PC-3 (cell line): ENCODE measurements around the gene ARID4A. TPM values are rescaled to one million over a fixed set of nuclear protein-coding genes. Genes with fewer than 3 reads are reported as not detected.
A peak's percentile ranks its signal among the peaks of the same experiment; 100 is the strongest.

Source experiments
- ATAC-seq: fragments of 200-7000 bp; cut with Tn5 transposase; 2 replicates; pipeline ENCODE4 v1.9.1; 2020; ENCODE audit warnings: mild to moderate bottlenecking, moderate library complexity
- BruUV-seq: library from RNA; stranded (reverse); fragments of 400-500 nt; replicated peaks from 2 replicates; lab custom pipeline; 2021; lab: Mats Ljungman, UMichigan
- CTCF ChIA-PET: fragments of 300-600 bp; sonication (Branson Sonifier 250); formaldehyde crosslinking; loops from one replicate; lab custom pipeline; 2022; ENCODE audit warnings: antibody characterized with exemption; lab: Charles Lee
- POLR2A ChIA-PET: fragments of 300-600 bp; sonication (Branson Sonifier 250); formaldehyde crosslinking; loops from one replicate; lab custom pipeline; 2022; ENCODE audit warnings: antibody characterized with exemption; ENCODE audit not compliant: unreplicated experiment; lab: Charles Lee
- DNase-seq: peaks from one replicate; pipeline ENCODE4 v3.0.0-alpha.2; 2015
- H2AFZ ChIP-seq: fragments of 300-600 bp; sonication (generic); 2 replicates; pipeline ENCODE4 v1.6.0; 2016; ENCODE audit warnings: antibody characterized with exemption, low read length
- H3F3A ChIP-seq: fragments of 300-600 bp; sonication (generic); one replicate; pipeline ENCODE4 v1.6.0; 2017; ENCODE audit warnings: antibody characterized with exemption, low read length, control low read depth, mild to moderate bottlenecking; ENCODE audit not compliant: unreplicated experiment
- H3K27ac ChIP-seq: fragments of 300-600 bp; sonication (generic); 2 replicates; pipeline ENCODE4 v1.5.1; 2016; ENCODE audit warnings: mild to moderate bottlenecking, low read length
- H3K27me3 ChIP-seq: fragments of 300-600 bp; sonication (generic); 2 replicates; pipeline ENCODE4 v1.6.1; 2016; ENCODE audit warnings: low read length, mixed read lengths
- H3K36me3 ChIP-seq: fragments of 300-600 bp; sonication (generic); 2 replicates; pipeline ENCODE4 v1.6.1; 2016; ENCODE audit warnings: low read depth, mixed run types, low read length, mixed read lengths
- H3K4me1 ChIP-seq: fragments of 300-600 bp; sonication (generic); 2 replicates; pipeline ENCODE4 v1.5.1; 2016; ENCODE audit warnings: low read length; ENCODE audit not compliant: insufficient read depth
- H3K4me2 ChIP-seq: fragments of 300-600 bp; sonication (generic); 2 replicates; pipeline ENCODE4 v1.6.0; 2016; ENCODE audit warnings: low read length
- H3K4me3 ChIP-seq: fragments of 300-600 bp; sonication (generic); 2 replicates; pipeline ENCODE4 v1.5.1; 2016; ENCODE audit warnings: mild to moderate bottlenecking, low read length, mixed read lengths
- H3K79me2 ChIP-seq: fragments of 300-600 bp; sonication (generic); 2 replicates; pipeline ENCODE4 v1.6.1; 2017; ENCODE audit warnings: low read length, mixed read lengths
- H3K9ac ChIP-seq: fragments of 300-600 bp; sonication (generic); 2 replicates; pipeline ENCODE4 v1.6.0; 2016; ENCODE audit warnings: mild to moderate bottlenecking, low read length
- H3K9me2 ChIP-seq: fragments of 300-600 bp; sonication (generic); replicated peaks from 2 replicates; pipeline ENCODE4 v1.6.1; 2016; ENCODE audit warnings: mixed run types, low read length, mixed read lengths
- H3K9me3 ChIP-seq: fragments of 300-600 bp; sonication (generic); 2 replicates; pipeline ENCODE4 v1.6.1; 2016; ENCODE audit warnings: low read length, mixed read lengths
- H4K20me1 ChIP-seq: fragments of 300-600 bp; sonication (generic); 2 replicates; pipeline ENCODE4 v1.6.1; 2016; ENCODE audit warnings: low read length, mixed read lengths
- EZH2 ChIP-seq: fragments of 300-600 bp; sonication (generic); IDR thresholded peaks from one replicate; pipeline ENCODE4 v1.6.1; 2017; ENCODE audit warnings: antibody characterized with exemption, mild to moderate bottlenecking, low read length; ENCODE audit not compliant: unreplicated experiment
- EZH2phosphoT487 ChIP-seq: fragments of 300-600 bp; sonication (generic); IDR thresholded peaks from 2 replicates; pipeline ENCODE4 v1.6.1; 2018; ENCODE audit warnings: mild to moderate bottlenecking, antibody characterized with exemption, low read length, borderline replicate concordance
- intact Hi-C: fragments of 100-400 bp; cut with micrococcal nuclease; formaldehyde crosslinking; loops from 2 replicates; pipeline ENCODE4 v1.9.0; 2023
- total RNA-seq: library from RNA; depleted of rRNA; stranded (reverse); fragments of >200 nt; gene quantifications from 2 replicates; pipeline ENCODE4 v1.2.3, GENCODE V29; 2014
- TF ChIP-seq, protein P1 (sequence below): fragments of 300-600 bp; sonication (generic); conservative IDR thresholded peaks from 2 replicates; pipeline ENCODE4 v1.5.1; 2017; ENCODE audit warnings: antibody characterized with exemption, low read depth, mild to moderate bottlenecking, low read length

The ARID4A gene
- total RNA-seq, 1 experiment from 2014 or later = 7.3 TPM

DNA sequence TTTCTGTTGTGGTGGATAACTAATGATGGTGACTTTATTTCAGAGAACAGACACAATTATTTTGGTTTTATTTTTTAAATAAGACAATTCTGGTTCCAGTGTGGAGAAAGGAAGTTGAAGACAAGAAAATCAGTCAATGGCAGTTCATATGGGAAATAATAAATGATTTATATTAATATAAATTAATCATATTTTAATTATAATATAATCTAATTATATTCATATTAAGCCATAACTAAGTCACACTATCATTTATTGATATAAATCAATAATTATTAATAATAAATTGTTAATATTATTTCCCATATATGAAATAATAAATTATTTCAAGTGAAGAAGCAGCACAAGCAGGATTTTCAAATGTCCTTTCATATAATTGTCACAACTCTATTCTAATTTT is 100.1 kb downstream of the ARID4A start:
- H3K9me3 ChIP-seq = no peaks in the 10 kb centered on the region
- CTCF ChIA-PET = no interaction called here
- no peak overlapping the region for H3K27ac ChIP-seq
- no peaks in the 10 kb centered on the region for H3K9me2 ChIP-seq
- intact Hi-C loops = no loop called here
- TF ChIP-seq EZH2phosphoT487 (no peak), EZH2 (no peak)
- TF ChIP-seq, protein P1, sequence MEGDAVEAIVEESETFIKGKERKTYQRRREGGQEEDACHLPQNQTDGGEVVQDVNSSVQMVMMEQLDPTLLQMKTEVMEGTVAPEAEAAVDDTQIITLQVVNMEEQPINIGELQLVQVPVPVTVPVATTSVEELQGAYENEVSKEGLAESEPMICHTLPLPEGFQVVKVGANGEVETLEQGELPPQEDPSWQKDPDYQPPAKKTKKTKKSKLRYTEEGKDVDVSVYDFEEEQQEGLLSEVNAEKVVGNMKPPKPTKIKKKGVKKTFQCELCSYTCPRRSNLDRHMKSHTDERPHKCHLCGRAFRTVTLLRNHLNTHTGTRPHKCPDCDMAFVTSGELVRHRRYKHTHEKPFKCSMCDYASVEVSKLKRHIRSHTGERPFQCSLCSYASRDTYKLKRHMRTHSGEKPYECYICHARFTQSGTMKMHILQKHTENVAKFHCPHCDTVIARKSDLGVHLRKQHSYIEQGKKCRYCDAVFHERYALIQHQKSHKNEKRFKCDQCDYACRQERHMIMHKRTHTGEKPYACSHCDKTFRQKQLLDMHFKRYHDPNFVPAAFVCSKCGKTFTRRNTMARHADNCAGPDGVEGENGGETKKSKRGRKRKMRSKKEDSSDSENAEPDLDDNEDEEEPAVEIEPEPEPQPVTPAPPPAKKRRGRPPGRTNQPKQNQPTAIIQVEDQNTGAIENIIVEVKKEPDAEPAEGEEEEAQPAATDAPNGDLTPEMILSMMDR = no peak
- POLR2A ChIA-PET = no interaction called here
- no peak overlapping the region for H3K9ac ChIP-seq
- ATAC-seq = no peak
- H3K4me2 ChIP-seq = no peak overlapping the region
- H3F3A ChIP-seq = no peaks in the 10 kb centered on the region
- no peak overlapping the region for H2AFZ ChIP-seq
- H3K79me2 ChIP-seq = no peaks in the 10 kb centered on the region
- DNase-seq = no peak
- BruUV-seq = no TSS peak
- no peaks in the 10 kb centered on the region for H3K36me3 ChIP-seq
- H3K27me3 ChIP-seq = no peaks in the 10 kb centered on the region
- H4K20me1 ChIP-seq = no peaks in the 10 kb centered on the region
- H3K4me1 ChIP-seq = peaks cover 10% of the 10 kb centered on the region
- no peak overlapping the region for H3K4me3 ChIP-seq

DNA sequence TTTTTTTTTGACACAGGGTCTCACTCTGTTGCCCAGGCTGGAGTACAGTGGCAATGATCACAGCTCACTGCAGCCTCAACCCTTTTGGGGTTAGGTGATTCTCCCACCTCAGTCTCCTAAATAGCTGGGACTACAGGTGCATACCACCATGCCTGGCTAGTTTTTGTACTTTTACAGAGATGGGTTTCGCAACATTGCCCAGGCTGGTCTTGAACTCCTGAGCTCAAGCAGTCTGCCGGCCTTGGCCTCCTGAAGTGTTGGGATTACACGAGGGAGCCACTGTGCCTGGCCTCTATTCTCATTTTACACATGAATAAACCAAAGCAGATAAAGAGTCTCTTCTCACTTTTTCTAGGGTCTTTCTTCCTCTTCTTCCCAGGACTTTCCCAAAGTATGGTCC is 100.5 kb downstream of the ARID4A start:
- no TSS peak for BruUV-seq
- no peaks in the 10 kb centered on the region for H3K27me3 ChIP-seq
- no peaks in the 10 kb centered on the region for H4K20me1 ChIP-seq
- no peaks in the 10 kb centered on the region for H3K79me2 ChIP-seq
- no peaks in the 10 kb centered on the region for H3F3A ChIP-seq
- CTCF ChIA-PET = no interaction called here
- POLR2A ChIA-PET = no interaction called here
- intact Hi-C loops = no loop called here
- no peak overlapping the region for H2AFZ ChIP-seq
- no peaks in the 10 kb centered on the region for H3K36me3 ChIP-seq
- TF ChIP-seq EZH2 (no peak), EZH2phosphoT487 (no peak)
- TF ChIP-seq, protein P1 = no peak
- H3K9ac ChIP-seq = no peak overlapping the region
- no peak overlapping the region for H3K27ac ChIP-seq
- no peaks in the 10 kb centered on the region for H3K9me3 ChIP-seq
- no peak overlapping the region for H3K4me2 ChIP-seq
- no peak overlapping the region for H3K4me3 ChIP-seq
- DNase-seq (no peak), ATAC-seq (no peak)
- H3K9me2 ChIP-seq = no peaks in the 10 kb centered on the region
- peaks cover 10% of the 10 kb centered on the region for H3K4me1 ChIP-seq

DNA sequence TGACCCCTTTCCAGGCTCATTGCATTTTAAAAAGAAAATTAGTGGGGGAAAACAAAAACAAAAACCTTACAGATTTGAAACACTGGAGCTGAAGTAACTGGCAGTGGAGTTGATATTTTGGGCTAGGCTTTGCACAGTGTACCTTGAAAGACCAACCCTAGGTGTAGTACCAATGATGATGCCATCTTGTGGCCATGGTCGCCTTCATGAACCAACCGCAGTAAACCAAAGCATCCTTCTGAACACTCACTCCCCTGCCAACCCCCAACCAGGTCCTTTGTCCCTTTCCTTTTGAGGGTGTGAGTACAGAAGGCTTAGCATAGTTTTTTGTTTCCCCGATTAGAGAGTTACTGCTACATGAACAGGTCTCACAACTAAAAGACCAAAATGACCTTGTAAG is 103.2 kb downstream of the ARID4A start:
- BruUV-seq = no TSS peak
- peak; percentile 56; the same call in 1 of the 2 replicates for ATAC-seq
- Histone ChIP-seq H3K9ac (no peak overlapping the region), H3F3A (no peaks in the 10 kb centered on the region), H3K36me3 (no peaks in the 10 kb centered on the region; the same call in 1 of the 2 replicates), H3K9me3 (no peaks in the 10 kb centered on the region), H4K20me1 (no peaks in the 10 kb centered on the region), H3K4me2 (no peak overlapping the region), H3K4me1 (peaks cover under 1% of the 10 kb centered on the region; the same call in 1 of the 2 replicates), H3K4me3 (no peak overlapping the region), H3K27me3 (no peaks in the 10 kb centered on the region), H2AFZ (no peak overlapping the region), H3K79me2 (no peaks in the 10 kb centered on the region), H3K27ac (no peak overlapping the region), H3K9me2 (no peaks in the 10 kb centered on the region)
- intact Hi-C loops = no loop called here
- ChIA-PET POLR2A (interaction anchor here (0.7 kb wide), 1 partner anchor 267 kb away, joined by 3 read pairs; no protein-coding TSS in a partner anchor), CTCF (interaction anchor here (0.5 kb wide), 1 partner anchor 229 kb away, joined by 6 read pairs; no protein-coding TSS in a partner anchor)
- DNase-seq = peak; percentile 36
- TF ChIP-seq EZH2 = no peak
- TF ChIP-seq EZH2phosphoT487 = no peak
- TF ChIP-seq, protein P1 = peak; percentile 60
